Measurements from ENCODE around the gene PLEKHA1. TPM values are rescaled to one million over a fixed set of nuclear protein-coding genes. Genes with fewer than 3 reads are reported as not detected.

PLEKHA1 gene
- total and polyA plus RNA-seq, 2 of the 4 experiments (the other 2 are of a cell fraction), result 7.2 to 9.5 TPM

GRCh38 chr10:122457934-122458333 lies 83.4 kb downstream of the PLEKHA1 start:
- ATAC-seq (ENCODE audit: low read depth), result no peak
- no peak overlapping the region for H3K14ac ChIP-seq (replicated peaks; ENCODE audit: low read depth, low read length)
- H3K9ac ChIP-seq (ENCODE audit: low read depth, low read length), result no peak overlapping the region
- dilution Hi-C loops (cut with HindIII; ENCODE audit: low sequenced_read_pairs, unreplicated experiment) (no loop called here), in situ Hi-C loops (cut with MboI; ENCODE audit: low sequenced_read_pairs) (loop anchor here (10.0 kb wide), 1 partner anchor 107 kb away; the partner anchor contains the start of gene DMBT1), intact Hi-C loops (cut with micrococcal nuclease) (no loop called here)
- no peaks in the 10 kb centered on the region; the same call in 1 of the 2 replicates for H4K20me1 ChIP-seq (ENCODE audit: insufficient read depth, low read length)
- H3K9me3 ChIP-seq (ENCODE audit: control insufficient read depth, insufficient read depth, low read length), result no peaks in the 10 kb centered on the region
- no peak overlapping the region for H3K4me2 ChIP-seq (ENCODE audit: low read depth, low read length)
- H3K23ac ChIP-seq (ENCODE audit: low read depth, low read length), result no peak overlapping the region
- no peak overlapping the region for H3K27ac ChIP-seq (ENCODE audit: insufficient read depth, low read length)
- peaks cover 0 to 4% of the 10 kb centered on the region in 2 experiments; a peak in 2 of 4 replicates for H3K79me1 ChIP-seq (ENCODE audit: low read depth in 1 of 2, low read length in 2 of 2)
- H3K18ac ChIP-seq (ENCODE audit: low read depth, low read length), result no peak overlapping the region
- ChIA-PET CTCF (interaction anchor here (0.5 kb wide), 1 partner anchor 106 kb away, joined by 3 read pairs; no protein-coding TSS in a partner anchor), POLR2A (ENCODE audit: unreplicated experiment) (no interaction called here)
- no peak overlapping the region for H4K8ac ChIP-seq (ENCODE audit: low read depth in 2 of 2, low read length in 2 of 2)
- no peak overlapping the region for H2BK120ac ChIP-seq (ENCODE audit: low read depth, low read length)
- no peak overlapping the region for H4K91ac ChIP-seq (ENCODE audit: insufficient read depth, low read depth, low read length)
- no peak overlapping the region for H2BK5ac ChIP-seq (ENCODE audit: low read depth, low read length, poor library complexity, severe bottlenecking)
- no peak overlapping the region for H2AFZ ChIP-seq (replicated peaks; ENCODE audit: low read length, poor library complexity)
- H3K9me1 ChIP-seq (ENCODE audit: insufficient read depth, low read length), result peaks cover 4% of the 10 kb centered on the region; the same call in 1 of the 2 replicates
- H3K4me3 ChIP-seq (ENCODE audit: insufficient read depth, low read depth, low read length), result no peak overlapping the region
- H3K36me3 ChIP-seq (ENCODE audit: control insufficient read depth, insufficient read depth, low read length), result no peaks in the 10 kb centered on the region
- H2AK5ac ChIP-seq (ENCODE audit: low read depth, low read length), result no peak overlapping the region
- H3K4ac ChIP-seq (ENCODE audit: low read depth, low read length), result no peak overlapping the region
- no peak overlapping the region for H4K5ac ChIP-seq (ENCODE audit: low read depth, low read length)
- no peak overlapping the region for H2AK9ac ChIP-seq (replicated peaks; ENCODE audit: low read depth, low read length, poor library complexity)
- peaks cover 2% of the 10 kb centered on the region for H3K27me3 ChIP-seq (ENCODE audit: control insufficient read depth, insufficient read depth, low read length)
- H2BK20ac ChIP-seq (ENCODE audit: low read depth, low read length), result no peak overlapping the region
- no TSS peak for BruUV-seq (replicated peaks)
- H2BK15ac ChIP-seq (ENCODE audit: low read depth, low read length), result no peak overlapping the region
- TF ChIP-seq CTCF (conservative IDR thresholded peaks at IDR 0.05; ENCODE audit: low read depth, low read length) (no peak), RAD21 (IDR thresholded peaks at IDR 0.05; ENCODE audit: low read length) (no peak), BHLHE40 (IDR thresholded peaks at IDR 0.05; ENCODE audit: low read depth, low read length) (no peak), CEBPB (IDR thresholded peaks at IDR 0.05; ENCODE audit: low read depth, low read length) (no peak)
- no peak for DNase-seq
- peaks cover 8% of the 10 kb centered on the region for H3K4me1 ChIP-seq (ENCODE audit: control insufficient read depth, insufficient read depth, low read length)
- no CpG with 5 or more reads among the region's 5 CpGs for WGBS, 2 experiments (ENCODE audit: extremely low coverage in 2 of 2, insufficient read length in 1 of 2)
- H3K56ac ChIP-seq (ENCODE audit: extremely low read depth, insufficient read depth, low read length), result no peak overlapping the region
